NCI-H2227 treated with DMSO at 0.1 percent for 48 hours (cell line): ENCODE measurements around the gene SLC12A2.

Experiments
- DNase-seq: peaks from one replicate; lab custom pipeline; 2025; lab: John Stamatoyannopoulos, UW

The SLC12A2 gene

GRCh38 chr5:128083033-128083810 lies at the start of gene SLC12A2:
Gene SLC12A2 (plus strand): TSS chr5:128083766. CDS start chr5:128083955, 189 bp downstream.
- peak; percentile 82 for DNase-seq

DNA sequence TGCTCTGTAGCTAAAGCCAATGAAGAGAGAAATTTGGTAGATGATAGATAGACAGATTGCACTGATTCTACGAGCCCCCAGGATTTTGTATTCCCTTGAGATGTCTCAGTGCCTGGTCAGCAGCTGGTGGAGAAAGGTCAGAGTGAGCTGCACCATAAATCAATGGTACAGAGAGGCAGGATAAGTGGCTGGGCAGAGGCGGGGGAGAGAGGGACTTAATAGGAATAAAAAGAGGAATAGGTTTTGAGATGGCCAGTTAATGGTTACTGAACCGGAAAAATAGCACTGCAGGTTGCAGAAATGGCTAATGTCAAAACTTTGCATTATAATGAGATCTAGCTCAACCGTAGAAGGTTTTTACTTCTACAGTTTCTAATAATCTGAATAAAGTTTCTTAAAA lies 47.9 kb upstream of the SLC12A2 start:
- DNase-seq = peak; percentile 1

- DNase-seq = no peak
Measured at GRCh38 chr5:128036950-128037349, 46.6 kb upstream of the SLC12A2 start.

GRCh38 chr5:128038643-128039042 lies 44.9 kb upstream of the SLC12A2 start:
- no peak for DNase-seq

GRCh38 chr5:128040927-128041326 lies 42.6 kb upstream of the SLC12A2 start:
- no peak for DNase-seq

DNA sequence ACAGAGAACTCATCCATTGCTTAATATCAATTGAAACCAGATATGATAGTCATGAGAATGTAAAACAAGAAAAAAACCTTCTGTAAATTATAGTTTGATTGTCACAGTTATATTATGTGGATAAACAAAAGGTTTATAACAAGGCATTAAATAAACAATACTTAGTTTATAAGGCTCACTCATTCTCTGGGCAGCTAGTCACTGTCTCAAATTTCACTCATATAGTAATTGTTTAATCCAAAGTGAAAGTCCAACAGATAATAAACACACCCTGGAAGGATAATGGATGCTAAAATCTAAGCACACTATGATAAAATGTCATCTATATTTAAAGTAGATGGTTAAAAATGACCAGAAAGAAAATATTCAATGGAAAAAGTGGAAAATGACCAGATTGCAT lies 30.8 kb upstream of the SLC12A2 start:
- DNase-seq = no peak

DNA sequence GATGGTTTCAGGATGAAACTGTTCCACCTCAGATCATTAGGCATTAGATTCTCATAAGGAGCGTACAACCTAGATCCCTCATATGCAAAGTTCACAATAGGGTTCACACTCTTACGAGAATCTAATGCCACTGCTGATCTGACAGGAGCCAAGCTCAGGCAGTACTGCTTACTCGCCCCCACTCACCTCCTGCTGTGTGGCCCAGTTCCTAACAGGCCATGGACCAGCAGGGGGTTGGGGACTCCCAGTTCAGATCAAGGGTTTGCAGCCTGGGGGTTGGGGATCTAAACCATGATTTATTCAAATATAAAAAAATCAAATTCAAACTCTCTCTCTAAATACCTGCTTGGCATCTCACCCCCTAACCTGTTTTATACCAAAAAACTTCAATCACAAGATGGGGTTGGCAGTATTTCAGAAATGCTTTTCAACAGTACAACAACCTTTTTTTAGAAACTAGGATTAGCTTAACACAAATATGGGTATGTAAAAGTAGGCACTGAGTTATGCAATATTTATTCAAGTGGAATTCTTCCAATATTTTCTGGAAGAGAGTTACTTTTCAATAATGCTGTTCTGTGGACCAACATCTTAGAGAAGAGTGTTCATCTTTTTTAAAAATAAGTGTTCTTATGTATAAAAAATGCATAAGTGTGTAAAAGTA lies 30.1 kb upstream of the SLC12A2 start:
- no peak for DNase-seq

DNA sequence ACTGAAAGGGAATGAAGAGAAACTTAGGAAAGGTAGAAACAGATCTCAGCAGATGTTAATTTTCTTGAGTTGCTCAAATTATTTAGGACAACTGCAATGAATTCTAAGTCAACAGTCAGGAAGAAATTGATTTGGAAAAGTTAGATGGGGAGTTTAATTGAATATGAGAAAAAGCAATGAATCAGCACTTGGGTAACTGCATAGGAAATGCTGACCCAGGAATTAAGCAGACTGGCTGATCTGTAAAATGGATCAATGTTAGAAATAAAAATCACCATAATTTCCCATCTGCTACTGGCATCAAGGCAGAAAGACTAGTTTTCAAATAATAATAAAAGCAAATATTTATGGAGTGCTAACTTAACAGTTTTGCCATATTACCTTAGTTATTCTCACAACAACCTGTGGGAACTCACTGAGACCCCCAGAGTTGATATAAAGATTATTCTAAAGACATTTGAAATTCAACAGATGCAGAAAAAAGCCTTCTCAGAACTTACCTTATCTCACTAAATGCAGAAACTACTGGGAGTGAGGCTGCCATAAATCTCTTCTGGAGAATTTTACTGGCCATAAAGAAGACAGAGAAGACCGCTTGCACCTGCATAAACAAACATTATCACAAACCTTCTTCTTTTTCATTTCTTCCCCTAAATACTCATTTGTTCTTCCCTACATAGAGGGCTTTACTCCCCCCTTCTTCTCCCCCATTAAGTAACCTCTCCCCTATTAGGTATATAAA lies 22.8 kb upstream of the SLC12A2 start:
- DNase-seq = no peak

- DNase-seq = no peak
Measured at GRCh38 chr5:128062172-128062746, 21.3 kb upstream of the SLC12A2 start.

GRCh38 chr5:128074171-128074570 lies 9.4 kb upstream of the SLC12A2 start:
- no peak for DNase-seq

DNA sequence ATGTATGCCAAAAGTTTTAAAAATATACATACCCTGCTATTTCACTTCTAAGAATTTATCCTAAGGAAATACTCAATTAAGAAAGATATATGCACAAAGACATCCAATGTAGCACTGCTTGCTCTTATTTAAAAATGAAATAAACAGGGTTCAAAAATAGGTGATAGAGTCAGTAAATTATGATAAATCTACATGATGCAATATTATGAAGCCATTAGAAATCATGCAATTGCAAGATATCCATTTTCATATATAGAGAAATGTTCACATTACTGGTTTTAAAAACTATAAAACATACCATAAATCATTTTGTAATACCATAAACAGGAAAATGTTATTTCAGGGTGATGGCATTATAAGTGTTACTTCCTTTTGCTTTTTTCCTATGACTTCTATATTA lies 8.6 kb upstream of the SLC12A2 start:
- DNase-seq = no peak

GRCh38 chr5:128077526-128077925 lies 6.0 kb upstream of the SLC12A2 start:
- no peak for DNase-seq

DNA sequence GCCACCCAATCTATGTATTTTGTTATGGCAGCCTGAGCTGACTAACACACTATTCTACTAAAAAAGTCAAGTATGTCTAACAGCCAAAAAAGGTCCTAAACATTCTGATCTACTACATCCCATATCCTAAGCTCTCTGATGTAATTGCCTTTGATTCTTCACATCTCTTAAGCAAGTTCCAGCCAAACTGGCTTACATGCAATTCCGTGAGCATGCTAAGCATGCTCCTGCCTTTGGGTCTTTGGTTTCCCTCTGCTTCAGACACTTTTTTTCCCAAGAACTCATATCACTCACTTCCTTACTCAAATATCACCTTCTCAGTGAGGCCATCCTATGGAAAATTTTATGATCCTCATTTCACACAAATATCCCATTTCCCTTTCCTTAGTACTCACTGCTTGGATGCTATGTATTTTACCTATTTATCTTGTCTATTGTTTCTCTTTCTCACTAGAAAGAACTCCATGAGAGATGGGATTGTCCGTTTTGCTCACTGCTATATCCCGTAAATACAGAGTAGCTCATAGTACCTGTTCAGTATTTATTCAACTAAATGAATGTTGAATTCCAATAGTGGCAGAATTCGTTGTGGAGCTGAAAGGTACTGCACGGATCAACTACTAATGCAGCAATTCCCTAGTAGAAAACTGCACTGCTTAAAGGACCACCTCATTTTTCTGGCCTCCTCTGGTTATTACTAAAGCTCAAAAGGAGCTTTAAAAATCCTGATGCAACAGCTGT lies 2.3 kb upstream of the SLC12A2 start:
- peak; percentile 21 for DNase-seq

GRCh38 chr5:128082551-128083032 lies 974 bp upstream of the SLC12A2 start:
- DNase-seq = no peak

DNA sequence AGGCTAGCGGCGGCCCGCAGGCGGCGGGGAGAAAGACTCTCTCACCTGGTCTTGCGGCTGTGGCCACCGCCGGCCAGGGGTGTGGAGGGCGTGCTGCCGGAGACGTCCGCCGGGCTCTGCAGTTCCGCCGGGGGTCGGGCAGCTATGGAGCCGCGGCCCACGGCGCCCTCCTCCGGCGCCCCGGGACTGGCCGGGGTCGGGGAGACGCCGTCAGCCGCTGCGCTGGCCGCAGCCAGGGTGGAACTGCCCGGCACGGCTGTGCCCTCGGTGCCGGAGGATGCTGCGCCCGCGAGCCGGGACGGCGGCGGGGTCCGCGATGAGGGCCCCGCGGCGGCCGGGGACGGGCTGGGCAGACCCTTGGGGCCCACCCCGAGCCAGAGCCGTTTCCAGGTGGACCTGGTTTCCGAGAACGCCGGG lies 253 bp downstream of the SLC12A2 start:
- DNase-seq = no peak

DNA sequence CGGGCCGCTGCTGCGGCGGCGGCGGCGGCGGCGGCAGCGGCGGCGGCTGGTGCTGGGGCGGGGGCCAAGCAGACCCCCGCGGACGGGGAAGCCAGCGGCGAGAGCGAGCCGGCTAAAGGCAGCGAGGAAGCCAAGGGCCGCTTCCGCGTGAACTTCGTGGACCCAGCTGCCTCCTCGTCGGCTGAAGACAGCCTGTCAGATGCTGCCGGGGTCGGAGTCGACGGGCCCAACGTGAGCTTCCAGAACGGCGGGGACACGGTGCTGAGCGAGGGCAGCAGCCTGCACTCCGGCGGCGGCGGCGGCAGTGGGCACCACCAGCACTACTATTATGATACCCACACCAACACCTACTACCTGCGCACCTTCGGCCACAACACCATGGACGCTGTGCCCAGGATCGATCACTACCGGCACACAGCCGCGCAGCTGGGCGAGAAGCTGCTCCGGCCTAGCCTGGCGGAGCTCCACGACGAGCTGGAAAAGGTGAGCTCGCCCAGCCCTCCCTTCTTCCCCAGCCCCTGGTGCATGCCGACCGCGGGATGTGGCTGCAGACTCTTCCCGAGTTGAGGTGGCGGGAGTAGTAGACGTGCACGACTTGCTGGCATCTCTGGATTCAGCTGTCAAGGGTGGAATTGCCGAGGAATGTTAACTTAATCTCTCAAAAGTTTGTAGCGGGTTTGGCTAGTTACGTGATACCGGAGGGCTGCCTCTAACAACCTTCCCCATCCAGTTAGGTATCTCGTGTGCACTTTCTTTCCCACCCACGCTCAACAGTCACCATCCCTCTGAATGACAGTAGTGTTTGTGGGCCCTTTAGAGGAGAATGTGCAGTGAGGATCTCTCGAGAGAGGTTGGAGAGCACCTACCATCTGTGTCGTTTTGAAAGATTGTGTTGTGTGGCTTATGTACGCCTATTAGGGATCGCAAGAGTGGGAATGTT lies 932 bp downstream of the SLC12A2 start:
- no peak for DNase-seq

DNA sequence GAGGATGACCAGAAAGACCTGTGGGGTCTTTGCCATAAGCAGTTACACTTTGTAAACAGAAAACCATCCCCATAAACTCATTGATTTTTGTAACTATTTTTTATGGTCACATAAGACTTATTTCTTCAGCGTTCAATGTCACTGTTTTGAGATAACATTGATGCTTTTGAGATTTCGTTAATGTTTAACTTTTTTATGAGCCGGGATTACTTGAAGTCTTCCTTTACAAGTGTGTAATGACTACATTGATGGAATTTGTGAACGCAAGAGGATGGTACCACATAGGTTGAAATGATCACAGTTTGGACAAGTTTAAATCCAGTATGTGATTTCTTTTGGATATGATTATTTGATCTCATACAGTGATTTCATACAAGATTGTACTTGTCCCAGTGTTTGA lies 1.8 kb downstream of the SLC12A2 start:
- DNase-seq = no peak

DNA sequence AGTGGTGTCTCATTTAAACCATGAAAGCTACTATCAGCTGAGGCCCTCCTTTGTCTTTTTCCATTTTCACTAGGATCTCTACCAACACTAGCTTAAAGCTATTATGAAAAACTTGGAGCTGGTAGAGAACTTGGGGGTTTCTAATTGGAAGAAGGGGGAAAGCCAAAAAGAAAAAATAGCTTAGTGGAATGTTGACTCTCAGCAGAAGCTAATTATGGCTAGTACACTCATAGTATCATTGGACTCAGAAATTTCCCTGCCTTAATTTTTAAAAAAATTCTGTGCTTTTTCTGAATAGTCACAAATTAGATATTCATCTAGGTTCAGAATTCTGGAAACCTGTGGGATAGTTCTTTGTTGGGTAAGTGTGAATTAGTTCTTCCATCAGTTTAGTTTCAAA lies 8.0 kb downstream of the SLC12A2 start:
- no peak for DNase-seq

DNA sequence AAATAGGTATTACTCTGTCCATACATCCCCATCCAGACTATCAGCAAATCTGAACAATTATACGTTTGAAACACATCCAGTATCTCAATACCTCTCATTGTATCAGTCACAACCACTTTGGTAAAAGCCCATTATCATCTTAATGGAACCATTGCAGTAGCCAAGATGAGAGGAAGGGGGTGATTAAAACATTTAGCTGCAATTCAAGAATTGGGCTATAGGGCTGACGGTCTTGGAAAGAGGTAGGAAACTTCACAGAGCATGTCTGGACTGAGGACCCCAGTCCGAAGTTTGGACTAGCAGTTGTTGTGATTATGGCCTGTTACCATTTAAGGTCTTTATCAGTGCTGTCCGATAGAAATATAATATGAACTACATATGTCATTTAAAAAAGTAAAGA lies 8.6 kb downstream of the SLC12A2 start:
- DNase-seq = no peak

GRCh38 chr5:128093368-128093767 lies 9.8 kb downstream of the SLC12A2 start:
- no peak for DNase-seq

DNA sequence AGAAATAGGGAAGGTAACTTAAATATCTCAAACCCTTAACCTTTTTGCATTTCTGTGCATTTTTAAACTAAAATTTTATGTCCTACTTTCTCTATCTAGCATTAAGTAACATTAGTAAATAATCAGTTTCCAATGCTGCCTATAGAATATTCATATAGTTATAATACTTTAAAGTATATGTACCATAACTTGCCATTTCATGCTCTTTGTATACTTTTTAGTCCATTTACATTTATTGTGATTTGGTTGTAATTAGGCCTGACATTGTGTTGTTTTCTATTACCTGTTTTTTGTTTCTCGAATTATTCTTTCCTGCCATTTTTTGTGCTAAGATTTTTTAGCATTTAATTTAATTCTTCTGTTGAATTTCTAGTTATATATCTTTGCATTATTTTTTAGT lies 13.7 kb downstream of the SLC12A2 start:
- no peak for DNase-seq
